Osteoblast (primary cell): Measurements from ENCODE around the gene LSG1. TPM values are rescaled to one million over a fixed set of nuclear protein-coding genes. Genes with fewer than 3 reads are reported as not detected.

ENCODE experiments used
- DNase-seq: peaks from one replicate; pipeline ENCODE4 v3.0.0; 2011; ENCODE audit warnings: low spot score, mixed read lengths; ENCODE audit not compliant: insufficient read length; ENCODE audit errors: missing footprints
- H2AFZ ChIP-seq: 2 replicates; pipeline ENCODE4 v1.6.0; 2011; ENCODE audit warnings: mild to moderate bottlenecking, low read length
- H3K27ac ChIP-seq: 2 replicates; pipeline ENCODE4 v1.5.1; 2011; ENCODE audit warnings: mild to moderate bottlenecking, low read depth, low read length, moderate library complexity
- H3K27me3 ChIP-seq: 2 replicates; pipeline ENCODE4 v1.6.0; 2012; ENCODE audit warnings: mild to moderate bottlenecking, control low read depth, inconsistent platforms, low read length, moderate library complexity; ENCODE audit not compliant: insufficient read depth
- H3K36me3 ChIP-seq: 2 replicates; pipeline ENCODE4 v1.5.1; 2011; ENCODE audit warnings: mild to moderate bottlenecking, low read length, control low read depth, moderate library complexity; ENCODE audit not compliant: insufficient read depth
- H3K4me1 ChIP-seq: 2 replicates; pipeline ENCODE4 v1.5.1; 2011; ENCODE audit warnings: mild to moderate bottlenecking, low read length, control low read depth, moderate library complexity; ENCODE audit not compliant: insufficient read depth
- H3K4me2 ChIP-seq: 2 replicates; pipeline ENCODE4 v1.6.0; 2011; ENCODE audit warnings: mild to moderate bottlenecking, low read length; ENCODE audit not compliant: insufficient read depth
- H3K4me3 ChIP-seq: fragments of 200-600 bp; sonication (generic); 3 replicates; pipeline ENCODE4 v1.5.1; 2012; ENCODE audit warnings: mild to moderate bottlenecking, low read length, inconsistent platforms; ENCODE audit not compliant: insufficient read depth
- H3K79me2 ChIP-seq: 2 replicates; pipeline ENCODE4 v1.6.0; 2012; ENCODE audit warnings: mild to moderate bottlenecking, low read length, control low read depth, inconsistent platforms; ENCODE audit not compliant: insufficient read depth
- H3K9me3 ChIP-seq: 2 replicates; pipeline ENCODE4 v1.5.1; 2011; ENCODE audit warnings: low read depth, low read length, control low read depth
- H4K20me1 ChIP-seq: 2 replicates; pipeline ENCODE4 v1.6.0; 2012; ENCODE audit warnings: mild to moderate bottlenecking, low read length, control low read depth; ENCODE audit not compliant: insufficient read depth
- CTCF ChIP-seq: IDR thresholded peaks from 2 replicates; pipeline ENCODE4 v1.5.1; 2011; ENCODE audit warnings: mild to moderate bottlenecking, low read depth, low read length, moderate library complexity; ENCODE audit errors: extremely low read depth
- total RNA-seq: library from RNA; depleted of rRNA; stranded (reverse); fragments of >200 nt; gene quantifications from 2 replicates; pipeline ENCODE4 v1.2.3, GENCODE V29; 2012

The LSG1 gene
- total RNA-seq, 1 donor: 40.9 TPM

GRCh38 chr3:194619741-194620140 lies 52.2 kb downstream of the LSG1 start:
- H3K27ac ChIP-seq: no peak overlapping the region
- H3K36me3 ChIP-seq: peaks cover 45% of the 10 kb centered on the region
- H3K79me2 ChIP-seq: no peaks in the 10 kb centered on the region

GRCh38 chr3:194618858-194619608 lies 53.0 kb downstream of the LSG1 start:
- no peaks in the 10 kb centered on the region for H4K20me1 ChIP-seq
- H2AFZ ChIP-seq: no peak overlapping the region
- H3K4me2 ChIP-seq: no peak overlapping the region
- no peak for TF ChIP-seq CTCF
- H3K9me3 ChIP-seq: no peaks in the 10 kb centered on the region
- H3K4me1 ChIP-seq: no peaks in the 10 kb centered on the region
- peaks cover 46% of the 10 kb centered on the region for H3K36me3 ChIP-seq
- no peak overlapping the region for H3K4me3 ChIP-seq
- no peaks in the 10 kb centered on the region for H3K79me2 ChIP-seq
- H3K27me3 ChIP-seq: no peaks in the 10 kb centered on the region
- no peak overlapping the region for H3K27ac ChIP-seq
- DNase-seq: no peak

More at GRCh38 chr3:194619741-194620140, 52.2 kb downstream of the LSG1 start:
- H3K4me3 ChIP-seq: no peak overlapping the region
- H3K4me1 ChIP-seq: no peaks in the 10 kb centered on the region
- no peak for DNase-seq
- H3K4me2 ChIP-seq: no peak overlapping the region
- no peaks in the 10 kb centered on the region for H4K20me1 ChIP-seq
- TF ChIP-seq CTCF: no peak
- no peaks in the 10 kb centered on the region for H3K27me3 ChIP-seq
- no peaks in the 10 kb centered on the region for H3K9me3 ChIP-seq
- H2AFZ ChIP-seq: no peak overlapping the region

- no peak for DNase-seq
Measured at GRCh38 chr3:194617827-194618226, 54.2 kb downstream of the LSG1 start.

More at GRCh38 chr3:194617827-194618226, 54.2 kb downstream of the LSG1 start:
- Histone ChIP-seq H3K36me3 (peaks cover 36% of the 10 kb centered on the region), H3K9me3 (no peaks in the 10 kb centered on the region), H3K27ac (no peak overlapping the region), H2AFZ (no peak overlapping the region), H3K4me1 (no peaks in the 10 kb centered on the region), H4K20me1 (no peaks in the 10 kb centered on the region), H3K79me2 (no peaks in the 10 kb centered on the region), H3K4me2 (no peak overlapping the region), H3K27me3 (no peaks in the 10 kb centered on the region), H3K4me3 (no peak overlapping the region)
- no peak for TF ChIP-seq CTCF
